H1 (cell line): Measurements from ENCODE around the gene IGSF9B.

Experiments used
- ASH2L ChIP-seq: fragments of 200-600, 300-600 bp; sonication (generic); IDR thresholded peaks from one replicate; pipeline ENCODE4 v1.7.1; 2017; ENCODE audit warnings: low read length
- CTCF ChIP-seq, 3 experiments: IDR thresholded peaks; 1 replicate in 2 of 3; 2 replicates in 1 of 3; pipeline versions ENCODE4 v1.5.1 to v1.6.1; 2011; ENCODE audit warnings: low read length in 3 of 3, mild to moderate bottlenecking in 3 of 3, inconsistent platforms in 2 of 3, low read depth in 1 of 3, moderate library complexity in 1 of 3; ENCODE audit not compliant: insufficient read depth in 1 of 3; ENCODE audit errors: control extremely low read depth in 1 of 3
- EGR1 ChIP-seq: IDR thresholded peaks from 2 replicates; pipeline ENCODE4 v1.6.1; 2011; ENCODE audit warnings: low read depth, low read length, borderline replicate concordance
- EZH2 ChIP-seq: fragments of 200-600 bp; sonication (generic); IDR thresholded peaks from 2 replicates; pipeline ENCODE4 v1.7.1; 2012; ENCODE audit warnings: low read depth, mild to moderate bottlenecking, moderate library complexity, low read length, inconsistent platforms; ENCODE audit not compliant: severe bottlenecking
- GTF2F1 ChIP-seq: IDR thresholded peaks from 2 replicates; pipeline ENCODE4 v1.6.1; 2012; ENCODE audit warnings: low read depth, low read length, improper control_type of control experiment, borderline replicate concordance
- POLR2A ChIP-seq, 2 experiments: IDR thresholded peaks; 1 replicate in 1 of 2; 2 replicates in 1 of 2; pipeline ENCODE4 v1.6.1; 2011; ENCODE audit warnings: low read depth in 2 of 2, low read length in 2 of 2, mild to moderate bottlenecking in 2 of 2; ENCODE audit errors: control extremely low read depth in 1 of 2
- POLR2AphosphoS5 ChIP-seq: IDR thresholded peaks from 2 replicates; pipeline ENCODE4 v1.6.1; 2011; ENCODE audit warnings: low read depth, low read length
- RAD21 ChIP-seq, 2 experiments: IDR thresholded peaks in 1 of 2; conservative IDR thresholded peaks in 1 of 2; 2 replicates each; pipeline ENCODE4 v1.6.1; 2011; ENCODE audit warnings: low read depth in 2 of 2, low read length in 2 of 2, improper control_type of control experiment in 1 of 2, inconsistent platforms in 1 of 2, mild to moderate bottlenecking in 1 of 2, moderate library complexity in 1 of 2
- RFX5 ChIP-seq: IDR thresholded peaks from 2 replicates; pipeline ENCODE4 v1.6.1; 2011; ENCODE audit warnings: low read depth, low read length, improper control_type of control experiment, borderline replicate concordance
- USF2 ChIP-seq: IDR thresholded peaks from 2 replicates; pipeline ENCODE4 v1.6.1; 2011; ENCODE audit warnings: low read length, improper control_type of control experiment
- YY1 ChIP-seq: IDR thresholded peaks from 2 replicates; pipeline ENCODE4 v1.6.1; 2011; ENCODE audit warnings: low read depth, mild to moderate bottlenecking, low read length

GRCh38 chr11:134001088-134001487 lies 44.3 kb upstream of the IGSF9B start:
- TF ChIP-seq YY1 (no peak), ASH2L (no peak), EZH2 (no peak), EGR1 (no peak), CTCF (IDR thresholded peaks at IDR 0.05; ENCODE audit: control extremely low read depth in 1 of 3, insufficient read depth in 1 of 3, low read depth in 1 of 3, low read length in 3 of 3) (no peak), POLR2A (IDR thresholded peaks at IDR 0.05; ENCODE audit: control extremely low read depth in 1 of 2, low read depth in 2 of 2, low read length in 2 of 2) (no peak), RAD21 (IDR thresholded peaks at IDR 0.05 in 1 of 2, conservative IDR thresholded peaks at IDR 0.05 in 1 of 2; ENCODE audit: low read depth in 2 of 2, low read length in 2 of 2) (no peak), RFX5 (no peak), POLR2AphosphoS5 (no peak), GTF2F1 (no peak), USF2 (no peak)
